ENCODE data around the gene OR5B3.

DNA sequence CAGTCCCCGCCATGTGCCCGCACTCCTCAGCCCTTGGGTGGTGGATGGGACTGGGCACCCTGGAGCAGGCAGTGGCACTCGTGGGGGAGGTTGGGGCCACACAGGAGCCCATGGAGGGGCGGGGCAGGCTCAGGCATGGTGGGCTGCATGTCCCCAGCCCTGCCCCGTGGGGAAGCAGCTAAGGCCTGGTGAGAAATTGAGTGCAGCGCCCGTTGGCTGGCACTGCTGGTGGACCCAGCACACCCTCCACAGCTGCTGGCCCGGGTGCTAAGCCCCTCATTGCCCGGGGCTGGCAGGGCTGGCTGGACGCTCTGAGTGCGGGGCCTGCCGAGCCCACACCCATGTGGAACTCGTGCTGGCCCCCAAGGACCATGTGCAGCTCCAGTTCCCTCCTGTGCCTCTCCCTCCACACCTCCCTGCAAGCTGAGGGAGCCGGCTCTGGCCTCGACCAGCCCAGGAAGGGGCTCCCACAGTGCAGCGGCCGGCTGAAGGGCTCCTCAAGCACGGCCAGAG lies 16.1 kb downstream of the OR5B3 start:
- no peak for TF ChIP-seq EZH2phosphoT487 (IDR thresholded peaks at IDR 0.05; ENCODE audit: borderline replicate concordance, low read depth, low read length)
- no peak for TF ChIP-seq CTCF (conservative IDR thresholded peaks at IDR 0.05; ENCODE audit: low read length)
